Suppressor macrophage treated with lipopolysaccharide for 1 hour (primary cell): Measurements from ENCODE around the gene RMND5B.

Source experiments
- DNase-seq, 3 donors: peaks; one replicate each; pipeline ENCODE4 v3.0.0-alpha.2; 2020 to 2022

RMND5B gene

GRCh38 chr5:178136990-178137389 is 6.2 kb downstream of the RMND5B start:
- no peak for DNase-seq

GRCh38 chr5:178137991-178138390 is 7.2 kb downstream of the RMND5B start:
- no peak for DNase-seq

- no peak for DNase-seq
Observed at GRCh38 chr5:178141550-178141949, 10.7 kb downstream of the RMND5B start.

GRCh38 chr5:178142642-178143041 is 11.8 kb downstream of the RMND5B start:
- no peak for DNase-seq

- DNase-seq = no peak
Observed at GRCh38 chr5:178143246-178143645, 12.4 kb downstream of the RMND5B start.

GRCh38 chr5:178143901-178144300 is 13.1 kb downstream of the RMND5B start:
- DNase-seq = no peak

- peak; percentile 52 to 71 (median 60) for DNase-seq
Observed at GRCh38 chr5:178145965-178146820, 15.4 kb downstream of the RMND5B start.

GRCh38 chr5:178147406-178147805 is 16.6 kb downstream of the RMND5B start:
- DNase-seq = no peak

GRCh38 chr5:178149199-178149932 is 18.6 kb downstream of the RMND5B start:
- DNase-seq = no peak

- no peak for DNase-seq
Observed at GRCh38 chr5:178150977-178151734, 20.3 kb downstream of the RMND5B start.

- DNase-seq = no peak
Observed at GRCh38 chr5:178152491-178153444, 22.0 kb downstream of the RMND5B start.

GRCh38 chr5:178153530-178154340 is 22.9 kb downstream of the RMND5B start, which contains the start of gene NHP2:
Gene NHP2, minus strand, starts transcription at chr5:178153885. Its CDS starts 68 bp downstream, at chr5:178153817.
- DNase-seq = peak; percentile 99 to 100 (median 99)

GRCh38 chr5:178155065-178155464 is 24.3 kb downstream of the RMND5B start:
- no peak for DNase-seq

GRCh38 chr5:178160176-178160575 is 29.4 kb downstream of the RMND5B start:
- DNase-seq = no peak

- no peak for DNase-seq
Observed at GRCh38 chr5:178162481-178162880, 31.7 kb downstream of the RMND5B start.

GRCh38 chr5:178163772-178164735 is 33.2 kb downstream of the RMND5B start:
- peak; percentile 83 to 91 (median 90) for DNase-seq

- DNase-seq = no peak
Observed at GRCh38 chr5:178165581-178165980, 34.8 kb downstream of the RMND5B start.

GRCh38 chr5:178170455-178170854 is 39.6 kb downstream of the RMND5B start:
- DNase-seq = no peak

- no peak for DNase-seq
Observed at GRCh38 chr5:178174456-178174855, 43.6 kb downstream of the RMND5B start.

- DNase-seq = no peak
Observed at GRCh38 chr5:178176791-178177190, 46.0 kb downstream of the RMND5B start.
